Epithelial cell of esophagus (primary cell): ENCODE data around the gene DPP6.

ENCODE experiments used
- DNase-seq: peaks from one replicate; pipeline ENCODE4 v3.0.0; 2010; ENCODE audit warnings: low read depth
- H3K4me3 ChIP-seq: 2 replicates; pipeline ENCODE4 v1.5.1; 2011; ENCODE audit warnings: mild to moderate bottlenecking, low read length, control low read depth
- TF ChIP-seq, protein P1 (sequence below): IDR thresholded peaks from 2 replicates; pipeline ENCODE4 v1.5.1; 2011; ENCODE audit warnings: low read depth, mild to moderate bottlenecking, low read length, control low read depth, inconsistent platforms; ENCODE audit not compliant: insufficient read depth; ENCODE audit errors: missing control alignments

The DPP6 gene

DNA sequence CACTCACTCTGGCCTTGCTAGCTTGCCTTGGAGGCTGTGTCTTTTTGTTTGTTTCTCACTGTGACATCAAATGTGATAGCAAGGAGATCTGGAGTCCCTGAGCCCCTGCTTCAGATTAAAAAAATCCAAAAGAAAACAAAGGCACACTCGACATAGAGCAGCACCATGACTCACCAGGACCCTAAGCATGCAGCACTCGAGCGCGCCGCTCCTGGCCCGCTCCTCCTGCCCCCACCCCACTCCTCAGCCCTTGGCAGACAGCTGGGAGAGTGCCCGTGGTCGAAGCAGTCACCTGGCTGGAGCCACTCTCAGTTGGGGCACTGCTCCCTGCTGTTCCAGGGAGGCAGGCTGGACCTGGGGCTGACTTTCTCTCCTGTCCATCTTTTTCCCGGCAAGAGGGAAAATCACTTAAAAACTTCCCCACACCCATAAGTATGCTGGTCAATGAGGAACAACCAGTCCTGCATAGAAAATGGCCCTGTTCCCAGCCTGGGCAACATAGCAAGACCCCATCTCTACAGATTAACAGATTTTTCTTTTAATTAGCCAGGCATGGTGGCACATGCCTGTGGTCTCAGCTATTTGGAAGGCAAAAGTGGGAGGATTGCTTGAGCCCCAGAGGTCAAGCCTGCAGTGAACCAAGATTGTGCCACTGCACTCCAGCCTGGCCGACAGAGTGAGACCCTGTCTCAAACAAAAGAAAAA lies 822.4 kb downstream of the DPP6 start:
- TF ChIP-seq, protein P1, sequence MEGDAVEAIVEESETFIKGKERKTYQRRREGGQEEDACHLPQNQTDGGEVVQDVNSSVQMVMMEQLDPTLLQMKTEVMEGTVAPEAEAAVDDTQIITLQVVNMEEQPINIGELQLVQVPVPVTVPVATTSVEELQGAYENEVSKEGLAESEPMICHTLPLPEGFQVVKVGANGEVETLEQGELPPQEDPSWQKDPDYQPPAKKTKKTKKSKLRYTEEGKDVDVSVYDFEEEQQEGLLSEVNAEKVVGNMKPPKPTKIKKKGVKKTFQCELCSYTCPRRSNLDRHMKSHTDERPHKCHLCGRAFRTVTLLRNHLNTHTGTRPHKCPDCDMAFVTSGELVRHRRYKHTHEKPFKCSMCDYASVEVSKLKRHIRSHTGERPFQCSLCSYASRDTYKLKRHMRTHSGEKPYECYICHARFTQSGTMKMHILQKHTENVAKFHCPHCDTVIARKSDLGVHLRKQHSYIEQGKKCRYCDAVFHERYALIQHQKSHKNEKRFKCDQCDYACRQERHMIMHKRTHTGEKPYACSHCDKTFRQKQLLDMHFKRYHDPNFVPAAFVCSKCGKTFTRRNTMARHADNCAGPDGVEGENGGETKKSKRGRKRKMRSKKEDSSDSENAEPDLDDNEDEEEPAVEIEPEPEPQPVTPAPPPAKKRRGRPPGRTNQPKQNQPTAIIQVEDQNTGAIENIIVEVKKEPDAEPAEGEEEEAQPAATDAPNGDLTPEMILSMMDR, result no peak
- DNase-seq, result no peak
- no peak overlapping the region for H3K4me3 ChIP-seq

DNA sequence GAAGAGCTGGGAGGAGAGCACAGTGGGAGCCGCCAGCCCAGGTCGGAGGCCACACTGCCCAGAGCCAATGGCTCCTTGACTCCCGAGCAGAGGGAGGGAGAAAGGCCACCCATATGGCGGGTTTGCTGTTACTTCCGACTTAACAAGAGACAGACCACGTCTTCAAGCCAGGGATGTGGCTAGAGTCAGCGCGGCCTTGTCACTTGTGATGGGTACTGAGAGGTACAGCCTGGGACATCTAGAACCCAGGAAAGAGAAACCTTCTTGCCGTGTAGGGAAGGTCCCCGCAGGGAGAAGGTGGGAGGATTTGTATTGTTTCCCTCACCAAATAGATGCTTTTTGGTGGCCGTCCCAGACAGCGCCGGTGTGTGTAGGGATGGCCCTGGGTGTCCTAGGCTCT lies 823.1 kb downstream of the DPP6 start:
- no peak for DNase-seq
- TF ChIP-seq, protein P1, result no peak
- H3K4me3 ChIP-seq, result no peak overlapping the region

DNA sequence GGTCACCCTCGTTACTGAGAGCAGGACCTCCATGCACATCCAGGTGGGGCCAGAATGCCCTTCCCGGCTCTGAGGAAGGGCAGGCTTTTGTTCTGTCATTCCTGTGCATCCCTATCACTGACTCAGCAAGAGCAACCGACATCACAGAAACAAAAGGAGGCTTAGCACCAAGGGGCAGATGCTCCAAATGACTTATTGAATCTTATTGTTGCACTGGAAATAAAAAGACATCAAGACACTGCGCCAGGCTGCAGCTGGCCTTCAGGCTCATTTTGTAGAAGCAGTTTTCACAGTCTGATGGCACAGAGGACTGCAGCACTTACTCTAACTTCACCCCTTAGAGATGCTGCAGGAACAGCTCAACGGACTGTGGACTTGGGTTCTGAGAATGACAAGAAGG lies 824.3 kb downstream of the DPP6 start:
- no peak overlapping the region for H3K4me3 ChIP-seq
- no peak for DNase-seq
- TF ChIP-seq, protein P1, result no peak

DNA sequence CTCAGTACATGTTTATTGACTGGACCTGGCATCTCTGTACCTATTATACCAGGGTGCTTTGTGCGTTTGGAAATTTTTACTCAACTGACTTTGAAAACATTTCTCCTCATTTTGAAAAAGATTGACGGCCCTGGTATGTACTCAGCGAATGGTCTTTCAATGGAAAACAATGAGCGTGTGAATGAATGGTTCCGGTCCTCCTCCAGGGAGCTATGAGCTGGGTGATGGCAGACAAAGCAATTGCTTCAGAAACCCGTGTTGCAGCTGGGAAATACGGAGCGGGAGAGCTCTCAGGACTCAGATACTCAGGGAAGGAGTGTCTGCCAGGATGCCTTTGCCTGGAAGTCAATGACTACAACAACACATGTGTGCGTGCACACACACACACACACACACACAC lies 824.8 kb downstream of the DPP6 start:
- TF ChIP-seq, protein P1, result no peak

DNA sequence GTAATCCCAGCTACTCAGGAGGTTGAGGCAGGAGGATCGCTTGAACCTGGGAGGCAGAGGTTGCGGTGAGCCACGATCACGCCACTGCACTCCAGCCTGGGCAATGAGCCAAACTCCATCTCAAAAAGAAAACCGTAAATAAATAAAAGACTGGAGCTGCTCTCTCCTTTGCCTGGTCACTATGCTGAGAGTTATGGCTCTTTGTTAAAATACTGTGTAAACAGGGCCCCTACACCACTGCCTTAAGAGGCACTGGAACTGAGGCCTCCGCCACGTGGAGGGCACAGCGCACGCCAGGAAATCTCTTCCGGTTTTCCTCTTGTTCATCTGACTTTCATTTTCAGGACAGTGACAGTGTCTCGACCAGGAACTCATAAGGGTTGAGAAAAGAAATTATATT lies 827.4 kb downstream of the DPP6 start:
- no peak for DNase-seq
- TF ChIP-seq, protein P1, result no peak
- no peak overlapping the region for H3K4me3 ChIP-seq

More for the DNA sequence above, 824.8 kb downstream of the DPP6 start:
- no peak overlapping the region for H3K4me3 ChIP-seq
- no peak for DNase-seq

DNA sequence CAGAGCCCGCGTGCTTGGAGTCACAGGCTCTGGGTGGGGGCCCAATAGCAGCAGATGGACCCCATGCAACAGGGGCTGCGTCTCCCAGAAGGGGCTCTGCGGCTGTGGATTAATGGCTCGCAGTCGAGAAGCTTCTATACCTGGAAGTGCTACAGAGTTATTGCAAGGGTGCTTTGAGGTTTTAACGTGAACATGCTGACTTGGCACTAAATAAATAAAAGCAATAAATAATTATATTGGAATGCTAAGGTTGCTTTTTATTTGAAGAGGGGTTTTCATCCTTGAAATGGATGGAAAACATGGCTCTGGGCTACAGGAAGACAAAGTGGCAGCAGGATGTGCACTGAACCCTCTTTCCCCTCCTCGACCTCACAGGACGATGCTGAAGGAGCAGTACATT lies 828.3 kb downstream of the DPP6 start:
- no peak overlapping the region for H3K4me3 ChIP-seq
- DNase-seq, result no peak
- TF ChIP-seq, protein P1, result no peak

DNA sequence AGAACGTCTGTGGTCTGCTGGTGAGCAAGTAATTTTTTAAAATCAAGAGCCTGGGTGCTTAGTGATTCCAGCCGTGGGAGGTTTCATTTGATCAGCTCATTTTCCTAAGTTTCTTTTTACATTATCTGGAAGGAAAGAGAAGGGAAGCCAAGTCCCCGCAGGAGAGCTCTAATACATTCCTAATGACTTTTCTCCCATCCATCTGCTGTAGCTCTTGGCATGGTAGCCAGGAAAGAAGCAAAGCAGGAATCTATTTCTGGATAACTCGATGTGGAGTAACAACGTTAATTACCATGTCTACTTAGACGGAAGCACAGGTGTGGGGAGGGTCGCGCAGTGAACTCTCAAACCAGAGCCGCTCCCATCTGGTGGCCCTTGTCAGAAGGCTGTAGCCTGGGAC lies 828.8 kb downstream of the DPP6 start:
- H3K4me3 ChIP-seq, result no peak overlapping the region
- TF ChIP-seq, protein P1, result no peak
- DNase-seq, result no peak
